Measurements from ENCODE around the gene ZCCHC14. TPM values are rescaled to one million over a fixed set of nuclear protein-coding genes. Genes with fewer than 3 reads are reported as not detected.

Gene ZCCHC14
- total and polyA plus RNA-seq, 2 of the 13 experiments (the other 11 are each of a cell fraction or from before 2014, with no cell fraction given), result 12.4 to 12.5 TPM

DNA sequence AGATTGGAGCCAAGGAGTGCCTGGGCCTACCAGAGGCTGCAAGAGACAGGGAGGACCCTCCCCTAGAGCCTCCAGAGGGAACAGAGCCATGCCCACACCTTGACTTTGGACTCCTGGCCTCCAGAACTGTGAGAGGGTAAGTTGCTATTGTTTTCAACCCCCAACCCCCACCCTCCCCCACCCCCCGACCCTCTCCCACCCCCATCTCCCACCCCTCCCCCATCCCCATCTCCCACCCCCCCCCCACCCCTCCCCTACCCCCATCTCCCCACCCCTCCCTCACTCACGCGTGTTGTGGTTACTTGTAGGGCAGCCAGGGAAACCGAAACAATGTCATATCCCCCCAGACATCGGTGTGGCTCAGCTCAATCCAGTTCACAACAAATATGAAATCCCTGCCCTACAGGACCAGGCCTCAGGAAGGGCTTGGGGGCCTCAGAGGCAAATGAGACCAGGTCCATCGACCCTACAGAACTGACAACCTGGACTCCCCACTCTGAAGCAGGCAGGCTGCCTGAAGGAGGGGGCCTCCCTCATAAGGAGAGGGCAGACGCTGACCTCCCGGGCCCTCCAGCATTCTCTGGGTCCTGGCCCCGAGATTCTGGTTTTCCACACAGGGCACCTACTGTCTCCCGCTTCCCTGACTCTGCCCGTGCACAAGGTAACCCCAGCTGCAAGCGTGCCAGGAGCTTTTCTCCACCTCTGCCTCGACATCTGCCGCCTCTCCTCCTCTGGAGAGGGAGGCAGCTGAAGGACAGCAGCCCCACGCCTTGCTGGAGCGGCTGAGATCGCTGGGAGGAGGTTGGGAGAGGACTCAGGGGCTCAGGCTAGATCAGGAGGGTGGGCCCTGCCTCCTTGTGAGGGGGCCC is 3.0 kb upstream of the ZCCHC14 start (continued):
- TF ChIP-seq, protein P1, sequence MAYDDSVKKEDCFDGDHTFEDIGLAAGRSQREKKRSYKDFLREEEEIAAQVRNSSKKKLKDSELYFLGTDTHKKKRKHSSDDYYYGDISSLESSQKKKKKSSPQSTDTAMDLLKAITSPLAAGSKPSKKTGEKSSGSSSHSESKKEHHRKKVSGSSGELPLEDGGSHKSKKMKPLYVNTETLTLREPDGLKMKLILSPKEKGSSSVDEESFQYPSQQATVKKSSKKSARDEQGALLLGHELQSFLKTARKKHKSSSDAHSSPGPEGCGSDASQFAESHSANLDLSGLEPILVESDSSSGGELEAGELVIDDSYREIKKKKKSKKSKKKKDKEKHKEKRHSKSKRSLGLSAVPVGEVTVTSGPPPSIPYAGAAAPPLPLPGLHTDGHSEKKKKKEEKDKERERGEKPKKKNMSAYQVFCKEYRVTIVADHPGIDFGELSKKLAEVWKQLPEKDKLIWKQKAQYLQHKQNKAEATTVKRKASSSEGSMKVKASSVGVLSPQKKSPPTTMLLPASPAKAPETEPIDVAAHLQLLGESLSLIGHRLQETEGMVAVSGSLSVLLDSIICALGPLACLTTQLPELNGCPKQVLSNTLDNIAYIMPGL (CRISPR knock-in tag; IDR thresholded peaks at IDR 0.05; ENCODE audit: borderline replicate concordance in 1 of 2, low read depth in 1 of 2), result no peak; a peak in 1 of 4 replicates
- TF ChIP-seq SALL1 (CRISPR knock-in tag; IDR thresholded peaks at IDR 0.05) (0 out of 2 replicates have a peak, but pooled peaks have one; percentile 49), ARID2 (CRISPR knock-in tag; IDR thresholded peaks at IDR 0.05; ENCODE audit: borderline replicate concordance) (no peak), ZMYM2 (CRISPR knock-in tag; IDR thresholded peaks at IDR 0.05) (0 out of 2 replicates have a peak, but pooled peaks have one; percentile 10), RAD21 (CRISPR knock-in tag; IDR thresholded peaks at IDR 0.05) (peak; percentile 56; the same call in 1 of the 2 replicates), ZNF263 (CRISPR knock-in tag; IDR thresholded peaks at IDR 0.05) (peak; percentile 61; the same call in 1 of the 2 replicates), ZNF546 (CRISPR knock-in tag; conservative IDR thresholded peaks at IDR 0.05) (no peak), ZNF878 (CRISPR knock-in tag; IDR thresholded peaks at IDR 0.05) (no peak), ZNF724P (CRISPR knock-in tag; IDR thresholded peaks at IDR 0.05; ENCODE audit: borderline replicate concordance) (0 out of 2 replicates have a peak, but pooled peaks have one; percentile 15), NFE2L1 (CRISPR knock-in tag; IDR thresholded peaks at IDR 0.05; ENCODE audit: borderline replicate concordance) (peak; percentile 38; the same call in 1 of the 2 replicates), GATAD2A (CRISPR knock-in tag; IDR thresholded peaks at IDR 0.05) (no peak), ZNF121 (CRISPR knock-in tag; IDR thresholded peaks at IDR 0.05) (no peak), MEF2D (CRISPR knock-in tag; IDR thresholded peaks at IDR 0.05) (0 out of 2 replicates have a peak, but pooled peaks have one; percentile 28), ZSCAN25 (CRISPR knock-in tag; IDR thresholded peaks at IDR 0.05) (no peak), NFYB (CRISPR knock-in tag; IDR thresholded peaks at IDR 0.05) (no peak), ZSCAN9 (CRISPR knock-in tag; IDR thresholded peaks at IDR 0.05; ENCODE audit: borderline replicate concordance) (no peak), HNF4A (CRISPR knock-in tag; IDR thresholded peaks at IDR 0.05) (no peak), KLF13 (CRISPR knock-in tag; IDR thresholded peaks at IDR 0.05) (0 out of 2 replicates have a peak, but pooled peaks have one; percentile 61)
- TF ChIP-seq, protein P2, sequence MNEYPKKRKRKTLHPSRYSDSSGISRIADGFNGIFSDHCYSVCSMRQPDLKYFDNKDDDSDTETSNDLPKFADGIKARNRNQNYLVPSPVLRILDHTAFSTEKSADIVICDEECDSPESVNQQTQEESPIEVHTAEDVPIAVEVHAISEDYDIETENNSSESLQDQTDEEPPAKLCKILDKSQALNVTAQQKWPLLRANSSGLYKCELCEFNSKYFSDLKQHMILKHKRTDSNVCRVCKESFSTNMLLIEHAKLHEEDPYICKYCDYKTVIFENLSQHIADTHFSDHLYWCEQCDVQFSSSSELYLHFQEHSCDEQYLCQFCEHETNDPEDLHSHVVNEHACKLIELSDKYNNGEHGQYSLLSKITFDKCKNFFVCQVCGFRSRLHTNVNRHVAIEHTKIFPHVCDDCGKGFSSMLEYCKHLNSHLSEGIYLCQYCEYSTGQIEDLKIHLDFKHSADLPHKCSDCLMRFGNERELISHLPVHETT (CRISPR knock-in tag; conservative IDR thresholded peaks at IDR 0.05), result no peak
- TF ChIP-seq, protein P3, sequence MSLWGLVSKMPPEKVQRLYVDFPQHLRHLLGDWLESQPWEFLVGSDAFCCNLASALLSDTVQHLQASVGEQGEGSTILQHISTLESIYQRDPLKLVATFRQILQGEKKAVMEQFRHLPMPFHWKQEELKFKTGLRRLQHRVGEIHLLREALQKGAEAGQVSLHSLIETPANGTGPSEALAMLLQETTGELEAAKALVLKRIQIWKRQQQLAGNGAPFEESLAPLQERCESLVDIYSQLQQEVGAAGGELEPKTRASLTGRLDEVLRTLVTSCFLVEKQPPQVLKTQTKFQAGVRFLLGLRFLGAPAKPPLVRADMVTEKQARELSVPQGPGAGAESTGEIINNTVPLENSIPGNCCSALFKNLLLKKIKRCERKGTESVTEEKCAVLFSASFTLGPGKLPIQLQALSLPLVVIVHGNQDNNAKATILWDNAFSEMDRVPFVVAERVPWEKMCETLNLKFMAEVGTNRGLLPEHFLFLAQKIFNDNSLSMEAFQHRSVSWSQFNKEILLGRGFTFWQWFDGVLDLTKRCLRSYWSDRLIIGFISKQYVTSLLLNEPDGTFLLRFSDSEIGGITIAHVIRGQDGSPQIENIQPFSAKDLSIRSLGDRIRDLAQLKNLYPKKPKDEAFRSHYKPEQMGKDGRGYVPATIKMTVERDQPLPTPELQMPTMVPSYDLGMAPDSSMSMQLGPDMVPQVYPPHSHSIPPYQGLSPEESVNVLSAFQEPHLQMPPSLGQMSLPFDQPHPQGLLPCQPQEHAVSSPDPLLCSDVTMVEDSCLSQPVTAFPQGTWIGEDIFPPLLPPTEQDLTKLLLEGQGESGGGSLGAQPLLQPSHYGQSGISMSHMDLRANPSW (CRISPR knock-in tag; IDR thresholded peaks at IDR 0.05; ENCODE audit: borderline replicate concordance), result 0 out of 2 replicates have a peak, but pooled peaks have one; percentile 47

All from HepG2 (cell line).